Neural cell (in vitro differentiated cells): ENCODE data around the gene PLEKHA5. TPM values are rescaled to one million over a fixed set of nuclear protein-coding genes. Genes with fewer than 3 reads are reported as not detected.

Experiments
- H2AFZ ChIP-seq: fragments of 200-600, 300-800 bp; sonication (generic), shearing (Covaris generic); 2 replicates; pipeline ENCODE4 v1.6.0; 2014; ENCODE audit warnings: low read depth, mild to moderate bottlenecking, antibody characterized with exemption, low read length, moderate library complexity
- H3F3A ChIP-seq: fragments of 200-600 bp; shearing (Covaris generic); 2 replicates; pipeline ENCODE4 v1.6.1; 2016; ENCODE audit warnings: mild to moderate bottlenecking, moderate library complexity, mixed read lengths, antibody characterized with exemption, low read length; ENCODE audit not compliant: insufficient read depth, poor library complexity, severe bottlenecking
- H3K27ac ChIP-seq: fragments of 200-600, 300-800 bp; sonication (generic), shearing (Covaris generic); 2 replicates; pipeline ENCODE4 v1.5.1; 2014; ENCODE audit warnings: mild to moderate bottlenecking, low read length, moderate library complexity
- H3K27me3 ChIP-seq: fragments of 300-800, 200-600 bp; sonication (generic), shearing (Covaris generic); 2 replicates; pipeline ENCODE4 v1.6.0; 2014; ENCODE audit warnings: mild to moderate bottlenecking, low read depth, low read length, moderate library complexity; ENCODE audit not compliant: insufficient read depth
- H3K36me3 ChIP-seq: fragments of 300-800, 200-600 bp; sonication (generic), shearing (Covaris generic); 2 replicates; pipeline ENCODE4 v1.5.1; 2014; ENCODE audit warnings: mild to moderate bottlenecking, antibody characterized with exemption, low read length, moderate library complexity; ENCODE audit not compliant: insufficient read depth
- H3K4me2 ChIP-seq: fragments of 300-800, 200-600 bp; sonication (generic), shearing (Covaris generic); 2 replicates; pipeline ENCODE4 v1.6.0; 2014; ENCODE audit warnings: mild to moderate bottlenecking, low read length
- H3K4me3 ChIP-seq: fragments of 300-800, 200-600 bp; sonication (generic), shearing (Covaris generic); 2 replicates; pipeline ENCODE4 v1.5.1; 2014; ENCODE audit warnings: mild to moderate bottlenecking, low read length, moderate library complexity
- H3K79me2 ChIP-seq: fragments of 200-600 bp; shearing (Covaris generic); replicated peaks from 2 replicates; pipeline ENCODE4 v1.6.0; 2014; ENCODE audit warnings: mild to moderate bottlenecking, low read length, moderate library complexity; ENCODE audit not compliant: insufficient read depth
- H3K9ac ChIP-seq: fragments of 300-800, 200-600 bp; sonication (generic), shearing (Covaris generic); 2 replicates; pipeline ENCODE4 v1.6.1; 2016; ENCODE audit warnings: mild to moderate bottlenecking, low read length, mixed read lengths
- H3K9me2 ChIP-seq: fragments of 200-600 bp; shearing (Covaris generic); 2 replicates; pipeline ENCODE4 v1.6.1; 2016; ENCODE audit warnings: mild to moderate bottlenecking, low read length, mixed read lengths; ENCODE audit not compliant: insufficient read depth
- H3K9me3 ChIP-seq: fragments of 200-600, 300-800 bp; sonication (generic), shearing (Covaris generic); 2 replicates; pipeline ENCODE4 v1.6.1; 2016; ENCODE audit warnings: mild to moderate bottlenecking, mixed run types, low read length, moderate library complexity, mixed read lengths
- H4K20me1 ChIP-seq: fragments of 200-600 bp; shearing (Covaris generic); 2 replicates; pipeline ENCODE4 v1.6.1; 2016; ENCODE audit warnings: mild to moderate bottlenecking, mixed run types; ENCODE audit not compliant: insufficient read depth
- CTCF ChIP-seq: fragments of 450-650 bp; IDR thresholded peaks from 2 replicates; pipeline ENCODE4 v1.5.1; 2014; ENCODE audit warnings: antibody characterized with exemption, mild to moderate bottlenecking, moderate library complexity; ENCODE audit not compliant: poor library complexity, severe bottlenecking
- EP300 ChIP-seq: fragments of 450-650 bp; conservative IDR thresholded peaks from 2 replicates; pipeline ENCODE4 v1.6.1; 2014; ENCODE audit warnings: antibody characterized with exemption, mild to moderate bottlenecking, moderate library complexity; ENCODE audit not compliant: poor library complexity, severe bottlenecking
- EZH2 ChIP-seq: fragments of 200-600, 300-800 bp; shearing (Covaris generic), sonication (generic); IDR thresholded peaks from 2 replicates; pipeline ENCODE4 v1.6.1; 2014; ENCODE audit warnings: antibody characterized with exemption, low read length, borderline replicate concordance, mild to moderate bottlenecking; ENCODE audit not compliant: insufficient read depth, poor library complexity, severe bottlenecking
- MXI1 ChIP-seq: fragments of 450-650 bp; conservative IDR thresholded peaks from 2 replicates; pipeline ENCODE4 v1.6.1; 2014; ENCODE audit warnings: antibody characterized with exemption, mild to moderate bottlenecking; ENCODE audit not compliant: poor library complexity, severe bottlenecking
- POLR2AphosphoS5 ChIP-seq: IDR thresholded peaks from 2 replicates; pipeline ENCODE4 v1.6.1; 2012
- RAD21 ChIP-seq: fragments of 450-650 bp; conservative IDR thresholded peaks from 2 replicates; pipeline ENCODE4 v1.6.1; 2014; ENCODE audit warnings: antibody characterized with exemption, mild to moderate bottlenecking, moderate library complexity
- REST ChIP-seq: IDR thresholded peaks from 2 replicates; pipeline ENCODE4 v1.6.1; 2012; ENCODE audit warnings: borderline replicate concordance
- SMC3 ChIP-seq: fragments of 450-650 bp; conservative IDR thresholded peaks from 2 replicates; pipeline ENCODE4 v1.6.1; 2014; ENCODE audit warnings: antibody characterized with exemption, mild to moderate bottlenecking, moderate library complexity; ENCODE audit not compliant: poor library complexity
- TAF1 ChIP-seq: IDR thresholded peaks from 2 replicates; pipeline ENCODE4 v1.6.1; 2012; ENCODE audit warnings: low read depth
- polyA plus RNA-seq: library from polyadenylated mRNA; depleted of rRNA; stranded (reverse); fragments of >200 nt; gene quantifications from 2 replicates; pipeline ENCODE4 v1.2.3, GENCODE V29; 2014

The PLEKHA5 gene
- polyA plus RNA-seq, 1 donor from 2014 or later, result 130 TPM

GRCh38 chr12:19230299-19230866 is 100.8 kb downstream of the PLEKHA5 start:
- H4K20me1 ChIP-seq, result no peaks in the 10 kb centered on the region
- H3K27ac ChIP-seq, result no peak overlapping the region
- no peaks in the 10 kb centered on the region for H3K27me3 ChIP-seq
- H3K4me3 ChIP-seq, result no peak overlapping the region
- TF ChIP-seq POLR2AphosphoS5, result no peak
- no peak for TF ChIP-seq MXI1
- no peak for TF ChIP-seq EZH2
- no peak for TF ChIP-seq TAF1
- TF ChIP-seq SMC3, result no peak
- TF ChIP-seq RAD21, result no peak
- TF ChIP-seq REST, result no peak
- TF ChIP-seq CTCF, result no peak
- TF ChIP-seq EP300, result no peak
- no peak overlapping the region for H2AFZ ChIP-seq
- H3K9me2 ChIP-seq, result no peaks in the 10 kb centered on the region
- no peak overlapping the region for H3K9ac ChIP-seq
- H3K79me2 ChIP-seq, result peaks cover 12% of the 10 kb centered on the region
- H3F3A ChIP-seq, result no peaks in the 10 kb centered on the region
- no peaks in the 10 kb centered on the region for H3K9me3 ChIP-seq
- no peak overlapping the region for H3K4me2 ChIP-seq
- H3K36me3 ChIP-seq, result no peaks in the 10 kb centered on the region

GRCh38 chr12:19230896-19231295 is 101.4 kb downstream of the PLEKHA5 start:
- Histone ChIP-seq H2AFZ (no peak overlapping the region), H3K4me3 (no peak overlapping the region), H3F3A (peaks cover 1% of the 10 kb centered on the region), H4K20me1 (no peaks in the 10 kb centered on the region), H3K9me3 (no peaks in the 10 kb centered on the region), H3K9ac (no peak overlapping the region), H3K36me3 (no peaks in the 10 kb centered on the region), H3K4me2 (no peak overlapping the region), H3K27ac (no peak overlapping the region), H3K27me3 (no peaks in the 10 kb centered on the region), H3K79me2 (peaks cover 10% of the 10 kb centered on the region), H3K9me2 (no peaks in the 10 kb centered on the region)
- TF ChIP-seq CTCF, result no peak
- TF ChIP-seq SMC3, result no peak
- TF ChIP-seq EP300, result no peak
